ENCODE data around the gene TRIM49D2.
"Not testable (repeated sequence)": the region's sequence is repeated elsewhere in the genome, so short reads cannot be mapped to it uniquely, and the experiment has no call there.

DNA sequence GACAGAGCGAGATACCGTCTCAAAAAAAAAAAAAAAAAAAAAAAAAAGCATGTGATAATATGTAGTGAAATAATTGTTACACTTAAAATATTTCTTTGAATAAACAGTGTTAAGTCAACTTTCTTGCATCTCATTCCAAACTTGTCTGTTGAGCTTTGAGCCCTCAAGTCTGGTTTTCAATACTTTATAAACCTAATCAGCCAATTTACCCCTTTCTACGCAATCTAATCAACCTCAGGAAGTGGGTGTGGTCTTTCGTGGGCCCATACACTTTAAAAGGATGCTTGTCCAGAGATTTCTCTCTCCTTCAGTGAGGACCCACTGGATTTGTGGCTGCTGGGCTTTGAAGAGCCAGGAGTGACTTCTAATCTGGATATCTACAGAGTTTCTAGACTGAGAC is 41.9 kb downstream of the TRIM49D2 start, which contains the start of gene TRIM64:
- TF ChIP-seq, protein P1, sequence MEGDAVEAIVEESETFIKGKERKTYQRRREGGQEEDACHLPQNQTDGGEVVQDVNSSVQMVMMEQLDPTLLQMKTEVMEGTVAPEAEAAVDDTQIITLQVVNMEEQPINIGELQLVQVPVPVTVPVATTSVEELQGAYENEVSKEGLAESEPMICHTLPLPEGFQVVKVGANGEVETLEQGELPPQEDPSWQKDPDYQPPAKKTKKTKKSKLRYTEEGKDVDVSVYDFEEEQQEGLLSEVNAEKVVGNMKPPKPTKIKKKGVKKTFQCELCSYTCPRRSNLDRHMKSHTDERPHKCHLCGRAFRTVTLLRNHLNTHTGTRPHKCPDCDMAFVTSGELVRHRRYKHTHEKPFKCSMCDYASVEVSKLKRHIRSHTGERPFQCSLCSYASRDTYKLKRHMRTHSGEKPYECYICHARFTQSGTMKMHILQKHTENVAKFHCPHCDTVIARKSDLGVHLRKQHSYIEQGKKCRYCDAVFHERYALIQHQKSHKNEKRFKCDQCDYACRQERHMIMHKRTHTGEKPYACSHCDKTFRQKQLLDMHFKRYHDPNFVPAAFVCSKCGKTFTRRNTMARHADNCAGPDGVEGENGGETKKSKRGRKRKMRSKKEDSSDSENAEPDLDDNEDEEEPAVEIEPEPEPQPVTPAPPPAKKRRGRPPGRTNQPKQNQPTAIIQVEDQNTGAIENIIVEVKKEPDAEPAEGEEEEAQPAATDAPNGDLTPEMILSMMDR (IDR thresholded peaks at IDR 0.05) = not testable (repeated sequence)
- TF ChIP-seq POLR2AphosphoS5, POLR2A (IDR thresholded peaks at IDR 0.05): not testable (repeated sequence)

Data from stomach (tissue), 4 donors.